Measurements from ENCODE around the gene SETBP1.

GRCh38 chr18:44917216-44918141 lies 236.8 kb downstream of the SETBP1 start:
- TF ChIP-seq, protein P1, sequence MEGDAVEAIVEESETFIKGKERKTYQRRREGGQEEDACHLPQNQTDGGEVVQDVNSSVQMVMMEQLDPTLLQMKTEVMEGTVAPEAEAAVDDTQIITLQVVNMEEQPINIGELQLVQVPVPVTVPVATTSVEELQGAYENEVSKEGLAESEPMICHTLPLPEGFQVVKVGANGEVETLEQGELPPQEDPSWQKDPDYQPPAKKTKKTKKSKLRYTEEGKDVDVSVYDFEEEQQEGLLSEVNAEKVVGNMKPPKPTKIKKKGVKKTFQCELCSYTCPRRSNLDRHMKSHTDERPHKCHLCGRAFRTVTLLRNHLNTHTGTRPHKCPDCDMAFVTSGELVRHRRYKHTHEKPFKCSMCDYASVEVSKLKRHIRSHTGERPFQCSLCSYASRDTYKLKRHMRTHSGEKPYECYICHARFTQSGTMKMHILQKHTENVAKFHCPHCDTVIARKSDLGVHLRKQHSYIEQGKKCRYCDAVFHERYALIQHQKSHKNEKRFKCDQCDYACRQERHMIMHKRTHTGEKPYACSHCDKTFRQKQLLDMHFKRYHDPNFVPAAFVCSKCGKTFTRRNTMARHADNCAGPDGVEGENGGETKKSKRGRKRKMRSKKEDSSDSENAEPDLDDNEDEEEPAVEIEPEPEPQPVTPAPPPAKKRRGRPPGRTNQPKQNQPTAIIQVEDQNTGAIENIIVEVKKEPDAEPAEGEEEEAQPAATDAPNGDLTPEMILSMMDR (IDR thresholded peaks at IDR 0.05): no peak
- no peak for TF ChIP-seq POLR2A (IDR thresholded peaks at IDR 0.05)
